Measurements from ENCODE around the gene SLC14A1.

GRCh38 chr18:45771587-45772480 is 47.9 kb downstream of the SLC14A1 start:
- TF ChIP-seq, protein P1, sequence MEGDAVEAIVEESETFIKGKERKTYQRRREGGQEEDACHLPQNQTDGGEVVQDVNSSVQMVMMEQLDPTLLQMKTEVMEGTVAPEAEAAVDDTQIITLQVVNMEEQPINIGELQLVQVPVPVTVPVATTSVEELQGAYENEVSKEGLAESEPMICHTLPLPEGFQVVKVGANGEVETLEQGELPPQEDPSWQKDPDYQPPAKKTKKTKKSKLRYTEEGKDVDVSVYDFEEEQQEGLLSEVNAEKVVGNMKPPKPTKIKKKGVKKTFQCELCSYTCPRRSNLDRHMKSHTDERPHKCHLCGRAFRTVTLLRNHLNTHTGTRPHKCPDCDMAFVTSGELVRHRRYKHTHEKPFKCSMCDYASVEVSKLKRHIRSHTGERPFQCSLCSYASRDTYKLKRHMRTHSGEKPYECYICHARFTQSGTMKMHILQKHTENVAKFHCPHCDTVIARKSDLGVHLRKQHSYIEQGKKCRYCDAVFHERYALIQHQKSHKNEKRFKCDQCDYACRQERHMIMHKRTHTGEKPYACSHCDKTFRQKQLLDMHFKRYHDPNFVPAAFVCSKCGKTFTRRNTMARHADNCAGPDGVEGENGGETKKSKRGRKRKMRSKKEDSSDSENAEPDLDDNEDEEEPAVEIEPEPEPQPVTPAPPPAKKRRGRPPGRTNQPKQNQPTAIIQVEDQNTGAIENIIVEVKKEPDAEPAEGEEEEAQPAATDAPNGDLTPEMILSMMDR (IDR thresholded peaks at IDR 0.05; ENCODE audit: low read depth, low read length, poor library complexity, severe bottlenecking) = no peak
- no peak for TF ChIP-seq EZH2phosphoT487 (IDR thresholded peaks at IDR 0.05; ENCODE audit: borderline replicate concordance, low read length)
